ENCODE data around the gene C2orf68. TPM values are rescaled to one million over a fixed set of nuclear protein-coding genes. Genes with fewer than 3 reads are reported as not detected.

C2orf68 gene
- total and polyA plus RNA-seq, 9 of the 15 experiments (the other 6 are each of a cell fraction or from before 2014, with no cell fraction given), result 22.1 to 50.0 (median 31.8) TPM

- TF ChIP-seq, protein P1, sequence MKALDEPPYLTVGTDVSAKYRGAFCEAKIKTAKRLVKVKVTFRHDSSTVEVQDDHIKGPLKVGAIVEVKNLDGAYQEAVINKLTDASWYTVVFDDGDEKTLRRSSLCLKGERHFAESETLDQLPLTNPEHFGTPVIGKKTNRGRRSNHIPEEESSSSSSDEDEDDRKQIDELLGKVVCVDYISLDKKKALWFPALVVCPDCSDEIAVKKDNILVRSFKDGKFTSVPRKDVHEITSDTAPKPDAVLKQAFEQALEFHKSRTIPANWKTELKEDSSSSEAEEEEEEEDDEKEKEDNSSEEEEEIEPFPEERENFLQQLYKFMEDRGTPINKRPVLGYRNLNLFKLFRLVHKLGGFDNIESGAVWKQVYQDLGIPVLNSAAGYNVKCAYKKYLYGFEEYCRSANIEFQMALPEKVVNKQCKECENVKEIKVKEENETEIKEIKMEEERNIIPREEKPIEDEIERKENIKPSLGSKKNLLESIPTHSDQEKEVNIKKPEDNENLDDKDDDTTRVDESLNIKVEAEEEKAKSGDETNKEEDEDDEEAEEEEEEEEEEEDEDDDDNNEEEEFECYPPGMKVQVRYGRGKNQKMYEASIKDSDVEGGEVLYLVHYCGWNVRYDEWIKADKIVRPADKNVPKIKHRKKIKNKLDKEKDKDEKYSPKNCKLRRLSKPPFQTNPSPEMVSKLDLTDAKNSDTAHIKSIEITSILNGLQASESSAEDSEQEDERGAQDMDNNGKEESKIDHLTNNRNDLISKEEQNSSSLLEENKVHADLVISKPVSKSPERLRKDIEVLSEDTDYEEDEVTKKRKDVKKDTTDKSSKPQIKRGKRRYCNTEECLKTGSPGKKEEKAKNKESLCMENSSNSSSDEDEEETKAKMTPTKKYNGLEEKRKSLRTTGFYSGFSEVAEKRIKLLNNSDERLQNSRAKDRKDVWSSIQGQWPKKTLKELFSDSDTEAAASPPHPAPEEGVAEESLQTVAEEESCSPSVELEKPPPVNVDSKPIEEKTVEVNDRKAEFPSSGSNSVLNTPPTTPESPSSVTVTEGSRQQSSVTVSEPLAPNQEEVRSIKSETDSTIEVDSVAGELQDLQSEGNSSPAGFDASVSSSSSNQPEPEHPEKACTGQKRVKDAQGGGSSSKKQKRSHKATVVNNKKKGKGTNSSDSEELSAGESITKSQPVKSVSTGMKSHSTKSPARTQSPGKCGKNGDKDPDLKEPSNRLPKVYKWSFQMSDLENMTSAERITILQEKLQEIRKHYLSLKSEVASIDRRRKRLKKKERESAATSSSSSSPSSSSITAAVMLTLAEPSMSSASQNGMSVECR (CRISPR knock-in tag; IDR thresholded peaks at IDR 0.05), result peak; percentile 92
- TF ChIP-seq SIN3A (IDR thresholded peaks at IDR 0.05; ENCODE audit: borderline replicate concordance in 2 of 2, control insufficient read depth in 1 of 2, low read depth in 2 of 2, low read length in 2 of 2), result peak; percentile 99
- TF ChIP-seq CSDE1 (IDR thresholded peaks at IDR 0.05), result no peak
- TF ChIP-seq PREB (CRISPR knock-in tag; IDR thresholded peaks at IDR 0.05), result 0 out of 2 replicates have a peak, but pooled peaks have one; percentile 4
- peak; percentile 47; the same call in 1 of the 2 replicates for TF ChIP-seq E2F1 (CRISPR knock-in tag; IDR thresholded peaks at IDR 0.05)
- no peak for TF ChIP-seq ZNF282 (CRISPR knock-in tag; IDR thresholded peaks at IDR 0.05)
- TF ChIP-seq MTF1 (CRISPR knock-in tag; IDR thresholded peaks at IDR 0.05; ENCODE audit: borderline replicate concordance), result no peak
- no peak for TF ChIP-seq NELFE (IDR thresholded peaks at IDR 0.05; ENCODE audit: insufficient read depth, insufficient read length)
- TF ChIP-seq ZNF175 (CRISPR knock-in tag; IDR thresholded peaks at IDR 0.05; ENCODE audit: low read depth), result no peak
- peak; percentile 78 for TF ChIP-seq ATF7 (IDR thresholded peaks at IDR 0.05)
- peak; percentile 41 for TF ChIP-seq TBP (optimal IDR thresholded peaks at IDR 0.05; ENCODE audit: low read depth, low read length)
- TF ChIP-seq EP400 (IDR thresholded peaks at IDR 0.05), result peak; percentile 74
- no peak for TF ChIP-seq ZNF217 (CRISPR knock-in tag; IDR thresholded peaks at IDR 0.05)
- TF ChIP-seq ESRRB (CRISPR knock-in tag; IDR thresholded peaks at IDR 0.05; ENCODE audit: borderline replicate concordance), result no peak
- TF ChIP-seq MCM5 (IDR thresholded peaks at IDR 0.05; ENCODE audit: low read depth), result no peak
- TF ChIP-seq FUS (optimal IDR thresholded peaks at IDR 0.05; ENCODE audit: low read depth, low read length), result peak; percentile 90
- no peak for TF ChIP-seq HNRNPK (IDR thresholded peaks at IDR 0.05; ENCODE audit: low read depth, low read length, poor library complexity, severe bottlenecking)
- TF ChIP-seq SOX6 (IDR thresholded peaks at IDR 0.05), result 0 out of 2 replicates have a peak, but pooled peaks have one; percentile 18
- TF ChIP-seq TAF1 (IDR thresholded peaks at IDR 0.05; ENCODE audit: control insufficient read depth, extremely low read depth, insufficient read depth, low read length, severe bottlenecking), result no peak
- TF ChIP-seq STAT5B (CRISPR knock-in tag; IDR thresholded peaks at IDR 0.05), result no peak
These were observed 9.2 kb downstream of the C2orf68 start, which contains the start of gene TMEM150A (continued) for GRCh38 chr2:85602476-85603234.
